ENCODE results near the gene TEX14. TPM values are rescaled to one million over a fixed set of nuclear protein-coding genes. Genes with fewer than 3 reads are reported as not detected.

TEX14 gene
- polyA plus RNA-seq, 1 of the 3 experiments (the other 2 are of a cell fraction) = 0.02 TPM

- Histone ChIP-seq H3K4me1 (ENCODE audit: control insufficient read depth in 1 of 2, insufficient read depth in 2 of 2, low read depth in 1 of 2, low read length in 1 of 2) (no peaks in the 10 kb centered on the region), H3K9ac (no peak overlapping the region), H3K9me2 (no peaks in the 10 kb centered on the region), H3K4me3 (ENCODE audit: low read depth in 2 of 2, low read length in 1 of 2) (no peak overlapping the region), H3K9me3 (no peaks in the 10 kb centered on the region), H3K79me2 (ENCODE audit: insufficient read depth) (no peaks in the 10 kb centered on the region), H3K27ac (ENCODE audit: low read depth in 2 of 2, low read length in 1 of 2) (no peak overlapping the region), H4K20me1 (ENCODE audit: insufficient read depth) (no peaks in the 10 kb centered on the region), H3F3A (replicated peaks; ENCODE audit: insufficient read depth) (no peaks in the 10 kb centered on the region), H3K4me2 (no peak overlapping the region), H3K27me3 (ENCODE audit: insufficient read depth) (no peaks in the 10 kb centered on the region; the same call in 1 of the 2 replicates), H3K36me3 (replicated peaks in 1 of 2; ENCODE audit: control insufficient read depth in 1 of 2, insufficient read depth in 2 of 2, low read length in 1 of 2) (no peaks in the 10 kb centered on the region), H2AFZ (ENCODE audit: low read depth) (no peak overlapping the region)
- DNase-seq = no peak
- ChIA-PET CTCF (interaction anchor here (1.2 kb wide), 1 partner anchor 16 kb away, joined by 5 read pairs; no protein-coding TSS in a partner anchor), POLR2A (interaction anchor here (0.9 to 1.4 kb wide), 2 partner anchors 11 to 17 kb away, joined by 4 to 9 read pairs; no protein-coding TSS in a partner anchor)
- TF ChIP-seq SMC3 (IDR thresholded peaks at IDR 0.05; ENCODE audit: low read depth, low read length) (no peak), CTCF (IDR thresholded peaks at IDR 0.05) (no peak), FOXJ3 (CRISPR knock-in tag; IDR thresholded peaks at IDR 0.05) (no peak), USF2 (IDR thresholded peaks at IDR 0.05; ENCODE audit: borderline replicate concordance, low read depth, low read length) (no peak), RFX5 (IDR thresholded peaks at IDR 0.05; ENCODE audit: low read length) (no peak), NRF1 (IDR thresholded peaks at IDR 0.05; ENCODE audit: low read depth, low read length) (no peak), REST (IDR thresholded peaks at IDR 0.05; ENCODE audit: low read depth, low read length) (no peak), JUND (IDR thresholded peaks at IDR 0.05) (no peak), RCOR1 (IDR thresholded peaks at IDR 0.05; ENCODE audit: low read length) (no peak), NFIC (IDR thresholded peaks at IDR 0.05; ENCODE audit: borderline replicate concordance) (no peak), GATA2 (CRISPR knock-in tag; IDR thresholded peaks at IDR 0.05) (no peak)
- TF ChIP-seq, protein P1, sequence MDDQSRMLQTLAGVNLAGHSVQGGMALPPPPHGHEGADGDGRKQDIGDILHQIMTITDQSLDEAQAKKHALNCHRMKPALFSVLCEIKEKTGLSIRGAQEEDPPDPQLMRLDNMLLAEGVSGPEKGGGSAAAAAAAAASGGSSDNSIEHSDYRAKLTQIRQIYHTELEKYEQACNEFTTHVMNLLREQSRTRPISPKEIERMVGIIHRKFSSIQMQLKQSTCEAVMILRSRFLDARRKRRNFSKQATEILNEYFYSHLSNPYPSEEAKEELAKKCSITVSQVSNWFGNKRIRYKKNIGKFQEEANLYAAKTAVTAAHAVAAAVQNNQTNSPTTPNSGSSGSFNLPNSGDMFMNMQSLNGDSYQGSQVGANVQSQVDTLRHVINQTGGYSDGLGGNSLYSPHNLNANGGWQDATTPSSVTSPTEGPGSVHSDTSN (IDR thresholded peaks at IDR 0.05) = no peak
- TF ChIP-seq, protein P2, sequence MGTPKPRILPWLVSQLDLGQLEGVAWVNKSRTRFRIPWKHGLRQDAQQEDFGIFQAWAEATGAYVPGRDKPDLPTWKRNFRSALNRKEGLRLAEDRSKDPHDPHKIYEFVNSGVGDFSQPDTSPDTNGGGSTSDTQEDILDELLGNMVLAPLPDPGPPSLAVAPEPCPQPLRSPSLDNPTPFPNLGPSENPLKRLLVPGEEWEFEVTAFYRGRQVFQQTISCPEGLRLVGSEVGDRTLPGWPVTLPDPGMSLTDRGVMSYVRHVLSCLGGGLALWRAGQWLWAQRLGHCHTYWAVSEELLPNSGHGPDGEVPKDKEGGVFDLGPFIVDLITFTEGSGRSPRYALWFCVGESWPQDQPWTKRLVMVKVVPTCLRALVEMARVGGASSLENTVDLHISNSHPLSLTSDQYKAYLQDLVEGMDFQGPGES (IDR thresholded peaks at IDR 0.05; ENCODE audit: low read depth, low read length) = no peak
- TF ChIP-seq, protein P3, sequence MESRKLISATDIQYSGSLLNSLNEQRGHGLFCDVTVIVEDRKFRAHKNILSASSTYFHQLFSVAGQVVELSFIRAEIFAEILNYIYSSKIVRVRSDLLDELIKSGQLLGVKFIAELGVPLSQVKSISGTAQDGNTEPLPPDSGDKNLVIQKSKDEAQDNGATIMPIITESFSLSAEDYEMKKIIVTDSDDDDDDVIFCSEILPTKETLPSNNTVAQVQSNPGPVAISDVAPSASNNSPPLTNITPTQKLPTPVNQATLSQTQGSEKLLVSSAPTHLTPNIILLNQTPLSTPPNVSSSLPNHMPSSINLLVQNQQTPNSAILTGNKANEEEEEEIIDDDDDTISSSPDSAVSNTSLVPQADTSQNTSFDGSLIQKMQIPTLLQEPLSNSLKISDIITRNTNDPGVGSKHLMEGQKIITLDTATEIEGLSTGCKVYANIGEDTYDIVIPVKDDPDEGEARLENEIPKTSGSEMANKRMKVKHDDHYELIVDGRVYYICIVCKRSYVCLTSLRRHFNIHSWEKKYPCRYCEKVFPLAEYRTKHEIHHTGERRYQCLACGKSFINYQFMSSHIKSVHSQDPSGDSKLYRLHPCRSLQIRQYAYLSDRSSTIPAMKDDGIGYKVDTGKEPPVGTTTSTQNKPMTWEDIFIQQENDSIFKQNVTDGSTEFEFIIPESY (IDR thresholded peaks at IDR 0.05; ENCODE audit: borderline replicate concordance, low read depth) = no peak
Observed at GRCh38 chr17:58648236-58648635, 43.6 kb downstream of the TEX14 start.

Data from SK-N-SH (cell line).